ENCODE results near the gene PAN3. TPM values are rescaled to one million over a fixed set of nuclear protein-coding genes. Genes with fewer than 3 reads are reported as not detected.
A peak's percentile ranks its signal among the peaks of the same experiment; 100 is the strongest.
"Not testable (repeated sequence)": the region's sequence is repeated elsewhere in the genome, so short reads cannot be mapped to it uniquely, and the experiment has no call there.

PAN3 gene
- total RNA-seq, 1 experiment from 2014 or later, result 48.5 TPM

GRCh38 chr13:28140433-28141125, 2.2 kb downstream of the PAN3 start:
- no peak overlapping the region for H2BK120ac ChIP-seq (ENCODE audit: low read depth, low read length, poor library complexity, severe bottlenecking)
- no peak overlapping the region for H2BK15ac ChIP-seq (ENCODE audit: low read depth, low read length)
- 0 out of 2 replicates have a peak, but pooled peaks cover 2% of the 10 kb centered on the region for H3K4me1 ChIP-seq (ENCODE audit: insufficient read depth, low read length)
- no peak for DNase-seq
- no peaks in the 10 kb centered on the region for H3K9me3 ChIP-seq (ENCODE audit: control insufficient read depth, low read depth, low read length)
- no CpG with 5 or more reads among the region's 10 CpGs for WGBS (ENCODE audit: extremely low coverage, insufficient read length, low lambda C conversion rate)
- no peak overlapping the region for H3K18ac ChIP-seq (ENCODE audit: insufficient read length, low read depth, low read length)
- H3K79me2 ChIP-seq (ENCODE audit: insufficient read depth, low read length), result peaks cover 28% of the 10 kb centered on the region
- Mint-ChIP-seq H3K36me3 (ENCODE audit: insufficient read depth in 1 of 3, low read depth in 3 of 3) (peaks cover 4 to 11% (median 5%) of the 10 kb centered on the region in 3 experiments; a peak in 4 of 7 replicates), H3K9me3 (no peaks in the 10 kb centered on the region; a peak in 1 of 5 replicates), H3K4me3 (peak overlapping the region; percentile 81 to 90), H3K4me1 (peaks cover 39 to 51% of the 10 kb centered on the region in 2 experiments), H3K27ac (peak overlapping the region; percentile 83 to 96 (median 95)), H3K27me3 (ENCODE audit: low read depth) (no peaks in the 10 kb centered on the region)
- no peak overlapping the region for H4K8ac ChIP-seq (replicated peaks; ENCODE audit: insufficient read length, low read depth, low read length)
- peak overlapping the region; percentile 91 for H3K9ac ChIP-seq (ENCODE audit: extremely low read depth, insufficient read length, low read length)
- H3T11ph ChIP-seq (ENCODE audit: low read length), result no peak overlapping the region
- H3K14ac ChIP-seq (ENCODE audit: insufficient read depth, low read length), result no peak overlapping the region
- no peak overlapping the region for H2BK20ac ChIP-seq (ENCODE audit: low read depth, low read length, poor library complexity, severe bottlenecking)
- no peaks in the 10 kb centered on the region for H4K20me1 ChIP-seq (ENCODE audit: control insufficient read depth, insufficient read depth, insufficient read length)
- H2AK5ac ChIP-seq (ENCODE audit: insufficient read length, low read length), result peak overlapping the region; percentile 50
- H2AFZ ChIP-seq (ENCODE audit: low read length), result no peak overlapping the region
- no peaks in the 10 kb centered on the region for H3K27me3 ChIP-seq (ENCODE audit: insufficient read depth, low read length)
- no peak overlapping the region for H3K23ac ChIP-seq (ENCODE audit: insufficient read length, low read depth, low read length)
- no peak overlapping the region for H4K91ac ChIP-seq (ENCODE audit: insufficient read length, low read depth, low read length)
- no peak overlapping the region for H3K27ac ChIP-seq (ENCODE audit: insufficient read length, low read depth, low read length)
- H2BK12ac ChIP-seq (ENCODE audit: insufficient read length, low read depth, low read length), result peak overlapping the region; percentile 35
- H3K4ac ChIP-seq (ENCODE audit: low read depth, low read length), result no peak overlapping the region
- H3K79me1 ChIP-seq (ENCODE audit: insufficient read depth, low read depth, low read length, poor library complexity, severe bottlenecking), result peaks cover 6% of the 10 kb centered on the region
- no peak overlapping the region for H4K5ac ChIP-seq (ENCODE audit: insufficient read length, low read depth, low read length)
- no peak overlapping the region for H3K56ac ChIP-seq (ENCODE audit: insufficient read length, low read depth, low read length)
- TF ChIP-seq CTCF (conservative IDR thresholded peaks at IDR 0.05), result no peak
- H2BK5ac ChIP-seq (ENCODE audit: insufficient read length, low read length), result no peak overlapping the region
- H3K23me2 ChIP-seq (ENCODE audit: insufficient read length, low read depth, low read length, poor library complexity, severe bottlenecking), result peaks cover 12% of the 10 kb centered on the region
- peak overlapping the region; percentile 81 for H3K4me2 ChIP-seq (ENCODE audit: insufficient read depth, insufficient read length, low read length)

GRCh38 chr13:28141542-28141941, 3.2 kb downstream of the PAN3 start:
- H3K9me3 ChIP-seq (ENCODE audit: control insufficient read depth, low read depth, low read length); H3K4me1 ChIP-seq (ENCODE audit: insufficient read depth, low read length); H2BK12ac ChIP-seq (ENCODE audit: insufficient read length, low read depth, low read length); H2BK15ac ChIP-seq (ENCODE audit: low read depth, low read length); H3K27me3 ChIP-seq (ENCODE audit: insufficient read depth, low read length); H2AFZ ChIP-seq (ENCODE audit: low read length); H3K4ac ChIP-seq (ENCODE audit: low read depth, low read length); H3K79me1 ChIP-seq (ENCODE audit: insufficient read depth, low read depth, low read length, poor library complexity, severe bottlenecking); H3K9me3 Mint-ChIP-seq; H4K91ac ChIP-seq (ENCODE audit: insufficient read length, low read depth, low read length); H2BK20ac ChIP-seq (ENCODE audit: low read depth, low read length, poor library complexity, severe bottlenecking); H3K27me3 Mint-ChIP-seq (ENCODE audit: low read depth); H3K18ac ChIP-seq (ENCODE audit: insufficient read length, low read depth, low read length); H3T11ph ChIP-seq (ENCODE audit: low read length); H3K4me2 ChIP-seq (ENCODE audit: insufficient read depth, insufficient read length, low read length); H2AK5ac ChIP-seq (ENCODE audit: insufficient read length, low read length); H4K20me1 ChIP-seq (ENCODE audit: control insufficient read depth, insufficient read depth, insufficient read length); H3K23ac ChIP-seq (ENCODE audit: insufficient read length, low read depth, low read length); H2BK120ac ChIP-seq (ENCODE audit: low read depth, low read length, poor library complexity, severe bottlenecking); H3K27ac ChIP-seq (ENCODE audit: insufficient read length, low read depth, low read length); H2BK5ac ChIP-seq (ENCODE audit: insufficient read length, low read length); H4K8ac ChIP-seq (replicated peaks; ENCODE audit: insufficient read length, low read depth, low read length); H3K56ac ChIP-seq (ENCODE audit: insufficient read length, low read depth, low read length); H4K5ac ChIP-seq (ENCODE audit: insufficient read length, low read depth, low read length): not testable (repeated sequence)
- peak overlapping the region; percentile 49 to 73 for H3K4me3 Mint-ChIP-seq
- H3K4me1 Mint-ChIP-seq, result peaks cover 39 to 45% of the 10 kb centered on the region in 2 experiments
- H3K14ac ChIP-seq (ENCODE audit: insufficient read depth, low read length), result peak overlapping the region; percentile 65; the same call in 1 of the 2 replicates
- H3K79me2 ChIP-seq (ENCODE audit: insufficient read depth, low read length), result peaks cover 35% of the 10 kb centered on the region
- peaks cover 4 to 11% (median 7%) of the 10 kb centered on the region in 3 experiments; a peak in 5 of 7 replicates for H3K36me3 Mint-ChIP-seq (ENCODE audit: insufficient read depth in 1 of 3, low read depth in 3 of 3)
- peak overlapping the region; percentile 50 for H3K9ac ChIP-seq (ENCODE audit: extremely low read depth, insufficient read length, low read length)
- H3K27ac Mint-ChIP-seq, result peak overlapping the region; percentile 82 to 98 (median 84)
- peaks cover 12% of the 10 kb centered on the region for H3K23me2 ChIP-seq (ENCODE audit: insufficient read length, low read depth, low read length, poor library complexity, severe bottlenecking)
- WGBS (ENCODE audit: extremely low coverage, insufficient read length, low lambda C conversion rate), result no CpG with 5 or more reads among the region's 10 CpGs
- peak; percentile 50 for DNase-seq
